ENCODE results near the gene LZTR1.
"Not testable (repeated sequence)": the region's sequence is repeated elsewhere in the genome, so short reads cannot be mapped to it uniquely, and the experiment has no call there.

LZTR1 gene

GRCh38 chr22:21041937-21042336, 59.8 kb downstream of the LZTR1 start:
- DNase-seq, result no peak

GRCh38 chr22:21042978-21043859, 61.1 kb downstream of the LZTR1 start:
- DNase-seq, result no peak

- DNase-seq, result no peak
Measured at GRCh38 chr22:21043860-21044535, 61.9 kb downstream of the LZTR1 start.

GRCh38 chr22:21044931-21045584, 63.0 kb downstream of the LZTR1 start:
- DNase-seq, result no peak

GRCh38 chr22:21045585-21046294, 63.6 kb downstream of the LZTR1 start, which contains the start of gene LRRC74B:
LRRC74B (plus strand) TSS chr22:21045946; CDS start chr22:21045987, 41 bp downstream.
- DNase-seq, result peak; percentile 73

- DNase-seq, result no peak
Measured at GRCh38 chr22:21047035-21047661, 65.1 kb downstream of the LZTR1 start.

- DNase-seq, result no peak
Measured at GRCh38 chr22:21047730-21048129, 65.6 kb downstream of the LZTR1 start.

- not testable (repeated sequence) for DNase-seq
Measured at GRCh38 chr22:21048448-21048847, 66.4 kb downstream of the LZTR1 start.

All from CD4-positive, alpha-beta T cell treated with Interleukin-6 for 4 hours (primary cell).